Measurements from ENCODE around the gene CPXCR1. TPM values are rescaled to one million over a fixed set of nuclear protein-coding genes. Genes with fewer than 3 reads are reported as not detected.
"Not testable (repeated sequence)": the region's sequence is repeated elsewhere in the genome, so short reads cannot be mapped to it uniquely, and the experiment has no call there.

The CPXCR1 gene
- total RNA-seq: not detected
- long read RNA-seq, donor 1: 0 reads
- long read RNA-seq, donor 2: 0 reads

DNA sequence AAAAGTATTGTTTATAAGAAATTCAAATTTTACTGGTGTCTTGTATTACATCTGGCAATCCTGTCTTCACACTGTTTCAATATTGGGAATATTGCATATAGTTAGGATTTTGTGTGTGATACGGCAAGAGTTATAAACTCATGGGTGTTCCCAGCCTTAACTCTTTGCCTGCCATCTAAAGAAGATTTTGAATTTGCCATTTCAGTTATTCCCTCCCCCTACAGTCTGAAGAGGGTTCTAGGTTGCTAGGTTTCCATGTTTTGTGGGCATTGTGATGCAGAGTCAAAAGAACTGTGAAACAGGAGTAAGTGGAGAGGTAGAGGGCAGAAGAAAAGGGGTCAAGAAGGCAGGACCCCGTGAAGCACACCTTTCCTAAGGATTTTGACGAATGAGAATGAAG lies at the start of gene CPXCR1:
CPXCR1 (plus strand) TSS at position 301 of the 400 bp plus-strand sequence. CDS start 6,190 bp downstream, outside the sequence.
- H3K4me3 ChIP-seq: no peak within 1 kb of the TSS
- no peaks in the 10 kb centered on the region for H3K4me1 ChIP-seq (ENCODE audit: low read depth)
- ATAC-seq (no peak), DNase-seq (no peak)
- peaks cover 4% of the 10 kb centered on the region for H3K9me3 ChIP-seq
- no peak for TF ChIP-seq CTCF (IDR thresholded peaks at IDR 0.05)
- intact Hi-C loops (cut with DNase I, micrococcal nuclease): no loop called here
- H3K36me3 ChIP-seq (ENCODE audit: low read depth): no peaks in the 10 kb centered on the region

GRCh38 chrX:88735835-88736234 lies 11.2 kb upstream of the CPXCR1 start:
- DNase-seq (no peak), ATAC-seq (no peak)
- Histone ChIP-seq H3K36me3 (ENCODE audit: low read depth) (no peaks in the 10 kb centered on the region), H3K4me1 (ENCODE audit: low read depth) (no peaks in the 10 kb centered on the region), H3K4me3 (no peak overlapping the region), H3K9me3 (no peaks in the 10 kb centered on the region)
- intact Hi-C loops (cut with DNase I, micrococcal nuclease): no loop called here
- TF ChIP-seq CTCF (IDR thresholded peaks at IDR 0.05): no peak

DNA sequence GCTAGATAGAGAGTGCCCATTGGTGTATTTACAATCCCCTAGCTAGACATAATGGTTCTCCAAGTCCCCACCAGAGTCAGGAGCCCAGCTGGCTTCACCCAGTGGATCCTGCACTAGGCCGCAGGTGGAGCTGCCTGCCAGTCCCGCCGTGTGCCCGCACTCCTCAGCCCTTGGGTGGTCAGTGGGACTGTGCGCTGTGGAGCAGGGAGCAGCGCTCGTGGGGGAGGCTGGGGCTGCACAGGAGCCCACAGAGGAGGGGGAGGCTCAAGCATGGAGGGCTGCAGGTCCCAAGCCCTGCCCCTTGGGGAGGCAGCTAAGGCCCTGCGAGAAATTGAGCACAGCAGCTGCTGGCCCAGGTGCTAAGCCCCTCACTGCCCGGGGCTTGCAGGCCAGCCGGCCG lies 810 bp upstream of the CPXCR1 start:
- H3K9me3 ChIP-seq; ATAC-seq; DNase-seq; H3K36me3 ChIP-seq (ENCODE audit: low read depth); intact Hi-C loops (cut with DNase I, micrococcal nuclease); H3K4me3 ChIP-seq; H3K4me1 ChIP-seq (ENCODE audit: low read depth): not testable (repeated sequence)

DNA sequence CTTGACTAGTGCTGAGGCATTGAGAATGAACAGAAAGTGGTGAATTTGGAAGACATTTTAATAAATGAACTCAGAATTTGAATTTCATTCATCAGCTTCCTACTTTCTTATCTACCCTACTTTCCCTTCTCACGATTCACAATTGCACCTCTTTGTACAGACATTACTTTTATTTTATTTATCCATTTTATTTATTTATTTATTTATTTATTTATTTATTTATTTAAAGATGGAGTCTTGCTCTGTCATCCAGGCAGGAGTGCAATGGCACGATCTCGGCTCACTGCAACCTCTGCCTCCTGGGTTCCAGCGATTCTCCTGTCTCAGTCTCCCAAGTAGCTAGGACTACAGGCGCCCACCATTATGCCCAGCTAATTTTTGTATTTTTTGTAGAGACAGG lies 5.3 kb downstream of the CPXCR1 start:
- H3K9me3 ChIP-seq; DNase-seq; ATAC-seq; H3K36me3 ChIP-seq (ENCODE audit: low read depth); H3K4me1 ChIP-seq (ENCODE audit: low read depth); intact Hi-C loops (cut with DNase I, micrococcal nuclease); H3K4me3 ChIP-seq: not testable (repeated sequence)

DNA sequence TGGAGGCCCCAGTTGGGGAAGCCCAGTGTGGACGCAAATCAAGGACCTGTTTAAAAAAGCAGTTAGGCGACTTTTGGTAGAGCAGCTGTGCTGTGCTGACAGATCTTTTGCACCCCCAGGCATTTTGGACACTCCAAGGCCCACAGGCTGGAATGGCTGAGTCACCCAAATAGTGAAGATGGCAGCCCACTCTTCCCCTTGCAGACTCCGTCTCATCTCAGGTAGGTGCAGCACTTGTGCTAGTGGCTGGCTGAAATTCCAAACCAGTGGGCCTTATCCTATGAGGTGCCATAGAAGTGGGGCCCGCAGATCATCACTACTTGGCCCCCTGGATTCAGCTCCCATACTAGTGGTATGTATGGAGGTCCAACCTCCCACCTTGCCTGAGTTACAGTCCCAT lies 42.8 kb downstream of the CPXCR1 start:
- intact Hi-C loops (cut with DNase I, micrococcal nuclease): no loop called here
- Histone ChIP-seq H3K36me3 (ENCODE audit: low read depth) (no peaks in the 10 kb centered on the region), H3K4me1 (ENCODE audit: low read depth) (no peaks in the 10 kb centered on the region), H3K9me3 (no peaks in the 10 kb centered on the region), H3K4me3 (no peak overlapping the region)
- no peak for ATAC-seq
- no peak for TF ChIP-seq CTCF (IDR thresholded peaks at IDR 0.05)
- no peak for DNase-seq
